Kidney (tissue), 14 donors: ENCODE data around the gene SMAD6. TPM values are rescaled to one million over a fixed set of nuclear protein-coding genes. Genes with fewer than 3 reads are reported as not detected.

Experiments used
- DNase-seq, 5 donors: peaks; one replicate each; pipeline ENCODE4 v3.0.0-alpha.2; 2013 to 2020
- FAIRE-seq: peaks from 2 replicates; lab custom pipeline; 2012; peaks lifted over from hg19 to GRCh38; lab: Jason Lieb, UNC
- H3K27ac ChIP-seq, 2 donors: one replicate each; pipeline ENCODE4 v1.7.0; 2013; ENCODE audit warnings: low read depth in 2 of 2, low read length in 2 of 2, inconsistent platforms in 1 of 2
- H3K27me3 ChIP-seq: one replicate; pipeline ENCODE4 v1.7.1; 2013; ENCODE audit warnings: low read length, inconsistent platforms; ENCODE audit not compliant: control insufficient read depth, insufficient read depth
- H3K36me3 ChIP-seq, 3 donors: one replicate each; pipeline versions ENCODE4 v1.7.0 to v1.7.1; 2013; ENCODE audit warnings: low read length in 3 of 3, control low read depth in 1 of 3, inconsistent platforms in 1 of 3; ENCODE audit not compliant: insufficient read depth in 3 of 3, control insufficient read depth in 2 of 3
- H3K4me1 ChIP-seq, 3 donors: one replicate each; pipeline versions ENCODE4 v1.7.0 to v1.7.1; 2013; ENCODE audit warnings: low read length in 3 of 3, inconsistent platforms in 1 of 3, low read depth in 1 of 3; ENCODE audit not compliant: control insufficient read depth in 2 of 3, insufficient read depth in 2 of 3
- H3K4me3 ChIP-seq, 3 donors: one replicate each; pipeline versions ENCODE4 v1.7.0 to v1.8.1; 2013; ENCODE audit warnings: low read length in 3 of 3, control low read depth in 1 of 3, inconsistent platforms in 1 of 3
- H3K9ac ChIP-seq, 3 donors: one replicate each; pipeline versions ENCODE4 v1.7.0 to v1.7.1; 2013; ENCODE audit warnings: low read length in 3 of 3, control low read depth in 1 of 3, inconsistent platforms in 1 of 3
- H3K9me3 ChIP-seq, 3 donors: one replicate each; pipeline versions ENCODE4 v1.7.0 to v1.7.1; 2013; ENCODE audit warnings: low read length in 3 of 3, control low read depth in 1 of 3, inconsistent platforms in 1 of 3; ENCODE audit not compliant: control insufficient read depth in 2 of 3, insufficient read depth in 1 of 3
- intact Hi-C: fragments of 100-400 bp; cut with DNase I; formaldehyde crosslinking; loops from one replicate; pipeline ENCODE4 v1.11.1; 2022
- polyA plus RNA-seq: library from polyadenylated mRNA; stranded (reverse); fragments of 350-450 nt; fragmentation: Illumina TruSeq; extraction: RNeasy Lipid Tissue Mini Kit (QIAGEN cat#74804); gene quantifications from one replicate; pipeline ENCODE4 v1.2.3, GENCODE V29; 2014; ENCODE audit warnings: low read depth, low replicate concordance; ENCODE audit not compliant: insufficient read depth
- total RNA-seq: library from RNA; stranded (reverse); fragmentation: NEBNext Ultra II Directional; extraction: Animal tissue kit (Norgen Biotek cat#: 25700); gene quantifications from one replicate; pipeline ENCODE4 v1.2.1, GENCODE V29; 2021
- TF ChIP-seq, protein P1 (sequence below): IDR thresholded peaks from 3 replicates; pipeline ENCODE4 v1.5.1; 2012; ENCODE audit warnings: mild to moderate bottlenecking, moderate library complexity, borderline replicate concordance; ENCODE audit not compliant: insufficient read depth; ENCODE audit errors: extremely low read depth
- donor health status: control.
- donor health status: control.
- donor health status: control.
- donor health status: control.
- donor health status: control.
- donor health status: DM: yes; HTN: yes; CAD: no.
- donor health status: Normal renal cell carcinoma (clear cell type).

SMAD6 gene
- total and polyA plus RNA-seq, 2 donors from 2014 or later = 15.4 to 23.0 TPM

DNA sequence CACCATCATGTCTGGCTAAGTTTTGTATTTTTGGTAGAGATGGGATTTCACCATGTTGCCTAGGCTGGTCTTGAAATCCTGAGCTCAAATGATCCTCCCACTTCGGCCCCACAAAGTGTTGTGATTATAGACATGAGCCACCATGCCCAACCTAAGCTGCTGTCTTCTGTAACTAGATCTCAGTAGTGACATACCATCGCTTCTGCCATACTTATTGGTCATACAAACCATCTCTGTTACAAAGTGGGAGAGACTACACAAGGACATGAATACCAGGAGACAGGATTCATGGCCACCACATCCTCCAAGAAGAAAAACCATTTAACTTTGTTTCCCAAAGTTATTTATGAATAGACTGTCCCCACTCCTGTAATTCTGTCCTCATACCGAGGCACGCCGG lies 81.3 kb downstream of the SMAD6 start:
- Histone ChIP-seq H3K27ac (no peak overlapping the region), H3K9ac (no peak overlapping the region), H3K9me3 (no peaks in the 10 kb centered on the region), H3K36me3 (peaks cover 0 to 8% (median 0%) of the 10 kb centered on the region in 3 donors), H3K4me3 (no peak overlapping the region), H3K27me3 (no peaks in the 10 kb centered on the region), H3K4me1 (peaks cover 5 to 22% (median 20%) of the 10 kb centered on the region in 3 donors)
- FAIRE-seq (no peak), DNase-seq (peak in 1 of 5 donors; percentile 18)
- intact Hi-C loops = no loop called here
- TF ChIP-seq, protein P1, sequence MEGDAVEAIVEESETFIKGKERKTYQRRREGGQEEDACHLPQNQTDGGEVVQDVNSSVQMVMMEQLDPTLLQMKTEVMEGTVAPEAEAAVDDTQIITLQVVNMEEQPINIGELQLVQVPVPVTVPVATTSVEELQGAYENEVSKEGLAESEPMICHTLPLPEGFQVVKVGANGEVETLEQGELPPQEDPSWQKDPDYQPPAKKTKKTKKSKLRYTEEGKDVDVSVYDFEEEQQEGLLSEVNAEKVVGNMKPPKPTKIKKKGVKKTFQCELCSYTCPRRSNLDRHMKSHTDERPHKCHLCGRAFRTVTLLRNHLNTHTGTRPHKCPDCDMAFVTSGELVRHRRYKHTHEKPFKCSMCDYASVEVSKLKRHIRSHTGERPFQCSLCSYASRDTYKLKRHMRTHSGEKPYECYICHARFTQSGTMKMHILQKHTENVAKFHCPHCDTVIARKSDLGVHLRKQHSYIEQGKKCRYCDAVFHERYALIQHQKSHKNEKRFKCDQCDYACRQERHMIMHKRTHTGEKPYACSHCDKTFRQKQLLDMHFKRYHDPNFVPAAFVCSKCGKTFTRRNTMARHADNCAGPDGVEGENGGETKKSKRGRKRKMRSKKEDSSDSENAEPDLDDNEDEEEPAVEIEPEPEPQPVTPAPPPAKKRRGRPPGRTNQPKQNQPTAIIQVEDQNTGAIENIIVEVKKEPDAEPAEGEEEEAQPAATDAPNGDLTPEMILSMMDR = no peak

DNA sequence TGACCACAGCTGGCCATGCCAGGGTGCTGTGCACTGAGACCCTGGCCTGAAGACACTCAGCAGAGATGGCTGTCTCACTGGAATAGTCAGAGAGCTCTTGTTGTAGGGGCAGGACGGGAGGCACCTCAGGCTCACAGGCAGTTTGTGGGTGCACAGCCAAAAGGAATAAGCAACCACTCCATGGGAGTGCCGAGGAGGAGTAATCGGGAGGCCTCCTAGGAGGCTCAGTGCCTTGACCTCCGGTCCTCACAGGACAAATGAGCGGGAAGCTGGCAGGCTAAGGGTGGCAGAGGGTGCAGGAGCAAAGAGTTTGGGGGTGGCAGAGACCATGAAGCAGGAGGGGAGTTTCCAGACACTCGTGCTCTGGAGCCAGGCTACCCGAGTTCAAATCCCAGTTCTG lies 81.7 kb downstream of the SMAD6 start:
- Histone ChIP-seq H3K9me3 (no peaks in the 10 kb centered on the region), H3K27me3 (no peaks in the 10 kb centered on the region), H3K36me3 (peaks cover 0 to 8% (median 0%) of the 10 kb centered on the region in 3 donors), H3K9ac (no peak overlapping the region), H3K4me3 (no peak overlapping the region), H3K4me1 (peaks cover 5 to 20% (median 18%) of the 10 kb centered on the region in 3 donors), H3K27ac (no peak overlapping the region)
- DNase-seq (peak in 2 of 5 donors; percentile 35), FAIRE-seq (no peak)
- TF ChIP-seq, protein P1 = no peak
- intact Hi-C loops = no loop called here

DNA sequence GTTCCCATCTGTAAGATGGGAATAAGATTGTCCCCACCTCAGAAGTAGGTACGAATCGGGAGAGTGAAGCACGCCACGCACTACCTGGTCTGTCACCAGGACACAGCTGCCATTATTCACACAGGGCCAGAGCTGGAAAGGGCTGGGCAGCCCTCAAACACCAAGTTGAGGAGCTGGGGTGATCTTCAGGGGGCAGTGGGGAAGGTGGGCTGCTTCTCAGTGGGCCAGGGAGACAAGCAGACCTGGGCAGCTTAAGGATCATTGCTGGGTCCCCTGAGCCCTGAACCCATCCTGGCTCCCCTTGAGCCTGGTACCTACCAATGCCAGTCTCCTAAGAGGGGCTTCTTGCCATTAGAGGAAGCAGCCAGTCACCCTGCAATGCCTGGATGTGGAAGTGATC lies 82.1 kb downstream of the SMAD6 start:
- Histone ChIP-seq H3K4me3 (no peak overlapping the region), H3K36me3 (peaks cover 0 to 8% (median 0%) of the 10 kb centered on the region in 3 donors), H3K27me3 (no peaks in the 10 kb centered on the region), H3K9me3 (no peaks in the 10 kb centered on the region), H3K9ac (no peak overlapping the region), H3K4me1 (peaks cover 5 to 17% (median 16%) of the 10 kb centered on the region in 3 donors), H3K27ac (no peak overlapping the region)
- DNase-seq (peak in 1 of 5 donors; percentile 22), FAIRE-seq (no peak)
- intact Hi-C loops = no loop called here
- TF ChIP-seq, protein P1 = no peak

DNA sequence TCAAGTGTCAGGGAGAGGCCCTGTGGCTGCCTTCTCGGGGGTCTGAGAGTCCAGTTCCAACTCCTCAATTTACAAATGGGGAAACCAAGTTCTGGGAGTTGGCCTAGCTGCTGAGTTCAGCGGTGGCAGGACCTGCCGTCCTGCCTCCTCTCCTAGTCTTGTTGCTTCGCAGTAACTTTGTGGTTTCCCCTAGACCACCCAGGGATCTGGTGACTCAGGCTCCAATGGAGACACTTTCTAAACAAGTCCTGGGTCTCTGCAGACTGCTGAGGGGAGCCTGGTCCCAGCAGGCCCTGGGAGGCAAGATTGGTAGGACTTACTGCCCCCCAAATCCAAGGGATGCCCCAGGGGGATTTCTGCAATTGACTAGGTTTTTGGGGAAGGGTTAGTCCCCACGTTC lies 83.6 kb downstream of the SMAD6 start:
- intact Hi-C loops = no loop called here
- Histone ChIP-seq H3K4me1 (peaks cover 0 to 3% (median 3%) of the 10 kb centered on the region in 3 donors), H3K4me3 (no peak overlapping the region), H3K36me3 (peaks cover 0 to 8% (median 0%) of the 10 kb centered on the region in 3 donors), H3K9ac (no peak overlapping the region), H3K9me3 (no peaks in the 10 kb centered on the region), H3K27me3 (no peaks in the 10 kb centered on the region), H3K27ac (no peak overlapping the region)
- TF ChIP-seq, protein P1 = no peak
- FAIRE-seq (no peak), DNase-seq (peak in 2 of 5 donors; percentile 16 to 24)
